ENCODE measurements around the gene HUNK.
"Not testable (repeated sequence)": the region's sequence is repeated elsewhere in the genome, so short reads cannot be mapped to it uniquely, and the experiment has no call there.

The HUNK gene

DNA sequence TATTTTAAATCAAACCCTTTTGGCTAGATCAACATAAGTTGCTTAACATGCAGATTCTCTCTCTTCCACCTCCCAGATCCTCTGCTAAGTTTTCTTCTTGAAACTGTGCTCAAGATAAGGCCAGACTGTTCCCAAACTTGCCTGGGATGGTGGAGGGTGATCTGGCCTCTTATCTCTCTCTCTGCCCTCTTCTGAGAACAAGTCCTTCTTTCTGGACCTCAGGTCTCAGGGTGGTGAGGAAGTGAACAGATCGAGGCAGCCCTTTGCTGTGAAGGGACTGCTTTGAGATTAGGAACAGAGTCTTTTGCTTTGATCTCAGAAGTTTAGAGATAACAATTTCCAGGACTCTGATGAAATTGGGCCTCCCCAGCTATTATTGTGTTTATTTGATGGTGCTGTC, 70.7 kb downstream of the HUNK start:
- peaks cover 42% of the 10 kb centered on the region for H3K4me1 Mint-ChIP-seq
- H3K36me3 Mint-ChIP-seq (ENCODE audit: low read depth) = peaks cover 65% of the 10 kb centered on the region
- H3K9me3 Mint-ChIP-seq = no peaks in the 10 kb centered on the region
- TF ChIP-seq, protein P1, sequence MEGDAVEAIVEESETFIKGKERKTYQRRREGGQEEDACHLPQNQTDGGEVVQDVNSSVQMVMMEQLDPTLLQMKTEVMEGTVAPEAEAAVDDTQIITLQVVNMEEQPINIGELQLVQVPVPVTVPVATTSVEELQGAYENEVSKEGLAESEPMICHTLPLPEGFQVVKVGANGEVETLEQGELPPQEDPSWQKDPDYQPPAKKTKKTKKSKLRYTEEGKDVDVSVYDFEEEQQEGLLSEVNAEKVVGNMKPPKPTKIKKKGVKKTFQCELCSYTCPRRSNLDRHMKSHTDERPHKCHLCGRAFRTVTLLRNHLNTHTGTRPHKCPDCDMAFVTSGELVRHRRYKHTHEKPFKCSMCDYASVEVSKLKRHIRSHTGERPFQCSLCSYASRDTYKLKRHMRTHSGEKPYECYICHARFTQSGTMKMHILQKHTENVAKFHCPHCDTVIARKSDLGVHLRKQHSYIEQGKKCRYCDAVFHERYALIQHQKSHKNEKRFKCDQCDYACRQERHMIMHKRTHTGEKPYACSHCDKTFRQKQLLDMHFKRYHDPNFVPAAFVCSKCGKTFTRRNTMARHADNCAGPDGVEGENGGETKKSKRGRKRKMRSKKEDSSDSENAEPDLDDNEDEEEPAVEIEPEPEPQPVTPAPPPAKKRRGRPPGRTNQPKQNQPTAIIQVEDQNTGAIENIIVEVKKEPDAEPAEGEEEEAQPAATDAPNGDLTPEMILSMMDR (IDR thresholded peaks at IDR 0.05; ENCODE audit: unreplicated experiment in 3 of 3) = no peak
- H3K4me3 Mint-ChIP-seq = no peak overlapping the region
- no peaks in the 10 kb centered on the region for H3K27me3 Mint-ChIP-seq (ENCODE audit: low read depth)
- peak overlapping the region in 2 of 3 experiments; percentile 68 to 97 for H3K27ac Mint-ChIP-seq

DNA sequence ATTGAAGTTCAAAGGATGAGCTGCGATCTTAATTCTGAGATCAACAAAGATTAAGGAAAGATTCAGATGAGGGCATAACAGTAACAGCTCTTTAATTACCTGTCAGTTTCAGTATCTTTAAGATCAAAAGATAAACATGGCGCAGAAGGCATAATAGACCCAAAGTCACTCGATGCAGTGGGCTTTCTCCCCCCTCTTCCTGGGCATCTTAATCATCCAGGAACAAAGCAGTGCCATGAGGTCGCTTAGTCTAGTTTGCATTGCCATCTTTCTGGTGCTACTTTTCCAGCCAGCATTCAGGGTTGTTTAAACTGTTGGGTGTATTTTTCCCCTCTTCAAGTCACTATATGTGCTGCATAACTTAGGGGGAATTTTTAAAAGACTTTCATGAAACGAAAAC, 72.3 kb downstream of the HUNK start:
- Mint-ChIP-seq H3K9me3 (no peaks in the 10 kb centered on the region), H3K36me3 (ENCODE audit: low read depth) (peaks cover 74% of the 10 kb centered on the region), H3K27ac (peak overlapping the region; percentile 94 to 97 (median 96)), H3K4me3 (no peak overlapping the region), H3K4me1 (peaks cover 42% of the 10 kb centered on the region), H3K27me3 (ENCODE audit: low read depth) (no peaks in the 10 kb centered on the region)
- TF ChIP-seq, protein P1 (IDR thresholded peaks at IDR 0.05; ENCODE audit: unreplicated experiment in 3 of 3) = no peak

DNA sequence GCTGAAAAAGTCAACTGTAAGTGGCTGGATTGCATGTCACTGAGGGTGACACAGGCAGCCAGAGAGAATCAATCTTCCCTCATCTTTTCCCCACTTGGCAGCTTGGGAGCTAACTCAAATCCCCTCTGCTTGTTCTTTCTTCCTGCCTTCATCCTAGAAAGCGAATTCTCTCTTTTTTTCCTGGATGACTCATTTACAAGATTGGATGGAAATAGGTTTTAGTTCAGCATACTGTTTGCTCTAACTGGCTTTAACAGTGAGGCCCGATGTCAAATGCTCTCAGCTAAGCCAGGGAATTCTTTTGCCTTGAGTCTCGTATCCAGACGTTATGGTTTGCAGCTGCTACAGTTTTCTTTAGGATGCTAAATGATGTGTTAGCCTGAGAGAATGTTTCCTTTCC, 72.7 kb downstream of the HUNK start:
- no peaks in the 10 kb centered on the region for H3K27me3 Mint-ChIP-seq (ENCODE audit: low read depth)
- TF ChIP-seq, protein P1 (IDR thresholded peaks at IDR 0.05; ENCODE audit: unreplicated experiment in 3 of 3) = no peak
- H3K9me3 Mint-ChIP-seq = no peaks in the 10 kb centered on the region
- peaks cover 42% of the 10 kb centered on the region for H3K4me1 Mint-ChIP-seq
- peak overlapping the region in 2 of 3 experiments; percentile 26 to 31 for H3K4me3 Mint-ChIP-seq
- peaks cover 76% of the 10 kb centered on the region for H3K36me3 Mint-ChIP-seq (ENCODE audit: low read depth)
- peak overlapping the region; percentile 94 to 97 (median 96) for H3K27ac Mint-ChIP-seq

DNA sequence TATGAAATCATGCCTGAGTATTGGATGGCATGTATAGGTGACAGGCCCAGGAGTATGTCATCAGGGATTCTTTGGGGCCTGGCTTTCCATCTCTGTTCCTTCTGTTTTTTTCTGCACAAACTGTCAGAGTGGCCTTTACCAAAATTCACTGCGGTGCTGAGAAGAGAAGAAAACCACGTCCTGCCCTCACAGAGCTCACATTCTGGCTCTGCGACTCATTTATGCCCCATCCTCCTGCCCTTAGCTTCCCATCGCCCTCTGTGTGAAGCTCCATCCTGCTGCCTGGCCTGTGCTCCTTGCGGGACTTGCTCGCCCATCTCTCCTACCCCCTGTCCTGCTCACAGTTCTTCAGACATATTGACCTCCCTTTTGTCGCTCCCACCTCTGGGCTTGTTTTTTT, 73.4 kb downstream of the HUNK start:
- no peaks in the 10 kb centered on the region for H3K9me3 Mint-ChIP-seq
- no peak overlapping the region for H3K4me3 Mint-ChIP-seq
- no peaks in the 10 kb centered on the region for H3K27me3 Mint-ChIP-seq (ENCODE audit: low read depth)
- H3K4me1 Mint-ChIP-seq = peaks cover 42% of the 10 kb centered on the region
- peaks cover 76% of the 10 kb centered on the region for H3K36me3 Mint-ChIP-seq (ENCODE audit: low read depth)
- TF ChIP-seq, protein P1 (IDR thresholded peaks at IDR 0.05; ENCODE audit: unreplicated experiment in 3 of 3) = no peak
- peak overlapping the region; percentile 94 to 97 (median 96) for H3K27ac Mint-ChIP-seq

DNA sequence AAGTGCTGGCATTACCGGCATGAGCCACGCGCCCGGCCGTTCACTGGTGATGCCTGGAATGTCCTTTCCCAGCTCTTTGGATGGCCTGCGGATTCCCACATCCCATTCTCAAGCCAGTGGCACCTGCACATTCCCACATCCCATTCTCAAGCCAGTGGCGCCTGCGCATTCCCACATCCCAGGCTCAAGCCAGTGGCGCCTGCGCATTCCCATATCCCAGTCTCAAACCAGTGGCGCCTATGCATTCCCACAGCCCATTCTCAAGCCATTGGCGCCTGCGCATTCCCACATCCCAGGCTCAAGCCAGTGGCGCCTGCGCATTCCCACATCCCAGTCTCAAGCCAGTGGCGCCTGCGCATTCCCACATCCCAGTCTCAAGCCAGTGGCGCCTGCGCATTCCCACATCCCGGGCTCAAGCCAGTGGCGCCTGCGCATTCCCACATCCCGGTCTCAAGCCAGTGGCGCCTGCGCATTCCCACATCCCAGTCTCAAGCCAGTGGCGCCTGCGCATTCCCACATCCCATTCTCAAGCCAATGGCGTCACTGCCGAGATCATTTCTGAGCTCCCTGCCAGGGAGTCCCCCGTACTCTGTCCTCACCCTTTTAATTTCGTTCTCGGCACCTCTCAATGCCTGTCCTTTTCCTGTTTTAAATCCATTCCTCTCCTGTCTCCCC, 74.2 kb downstream of the HUNK start:
- H3K36me3 Mint-ChIP-seq (ENCODE audit: low read depth) = peaks cover 76% of the 10 kb centered on the region
- H3K4me3 Mint-ChIP-seq; H3K9me3 Mint-ChIP-seq; H3K27me3 Mint-ChIP-seq (ENCODE audit: low read depth): not testable (repeated sequence)
- peak overlapping the region in 1 of 3 experiments; percentile 47 for H3K27ac Mint-ChIP-seq
- peaks cover 49% of the 10 kb centered on the region for H3K4me1 Mint-ChIP-seq

DNA sequence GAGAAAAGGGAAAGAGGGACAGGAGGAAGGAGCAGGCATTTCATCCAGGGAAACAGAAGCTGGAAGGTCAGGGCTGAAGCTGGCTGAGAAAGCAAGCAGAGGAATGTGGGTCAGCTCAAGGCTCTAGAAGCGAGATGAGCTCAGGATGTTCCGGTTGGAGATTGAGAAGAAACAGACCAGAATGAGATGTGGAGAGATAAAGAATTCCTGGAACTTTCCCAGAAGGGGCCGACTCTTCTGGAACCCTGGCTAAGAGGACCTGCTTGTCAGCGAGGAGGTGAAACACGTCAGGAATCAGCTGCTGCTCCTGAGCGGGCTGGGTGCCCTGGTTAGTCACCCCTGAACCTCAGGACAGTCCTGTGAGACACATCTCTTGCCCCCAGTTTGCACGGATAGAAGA, 75.9 kb downstream of the HUNK start:
- Mint-ChIP-seq H3K4me3 (no peak overlapping the region), H3K27ac (peak overlapping the region in 2 of 3 experiments; percentile 21 to 47), H3K27me3 (ENCODE audit: low read depth) (no peaks in the 10 kb centered on the region), H3K36me3 (ENCODE audit: low read depth) (peaks cover 77% of the 10 kb centered on the region), H3K9me3 (no peaks in the 10 kb centered on the region), H3K4me1 (peaks cover 50% of the 10 kb centered on the region)
- TF ChIP-seq, protein P1 (IDR thresholded peaks at IDR 0.05; ENCODE audit: unreplicated experiment in 3 of 3) = no peak

Data from nephron (organoid).